PC-9 (cell line): ENCODE results near the gene HIPK1.

ENCODE experiments used
- CTCF ChIP-seq: fragments of 200-600 bp; sonication (generic); conservative IDR thresholded peaks from 2 replicates; pipeline ENCODE4 v1.6.1; 2017; ENCODE audit warnings: mixed run types, antibody characterized with exemption, mild to moderate bottlenecking, moderate library complexity
- EZH2 ChIP-seq: fragments of 200-600 bp; sonication (generic); IDR thresholded peaks from 2 replicates; pipeline ENCODE4 v1.8.0; 2017; ENCODE audit warnings: antibody characterized with exemption, low read depth

DNA sequence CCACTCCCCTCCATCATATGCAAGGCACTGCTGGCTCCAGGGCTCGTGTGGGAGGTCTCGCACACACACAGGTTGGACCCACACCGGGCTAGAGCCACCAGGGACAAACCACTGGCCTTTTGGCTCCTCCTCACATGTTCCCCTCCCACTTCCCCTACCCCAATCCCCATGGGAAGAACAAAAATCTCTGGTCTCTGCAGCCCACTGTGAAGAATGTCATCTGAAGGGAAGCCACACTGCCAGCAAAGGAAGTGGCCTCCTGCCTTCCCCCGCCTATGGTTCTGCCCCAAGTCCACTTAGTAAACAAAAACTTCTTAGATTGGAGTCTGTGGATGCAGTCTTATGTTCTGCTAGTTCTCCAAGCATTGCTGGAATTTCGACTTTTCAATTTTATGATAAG lies 74.3 kb downstream of the HIPK1 start:
- TF ChIP-seq CTCF (no peak), EZH2 (no peak)
